Mucosa of descending colon (tissue), 3 donors: ENCODE results near the gene SPTBN1. TPM values are rescaled to one million over a fixed set of nuclear protein-coding genes. Genes with fewer than 3 reads are reported as not detected.
"Not testable (repeated sequence)": the region's sequence is repeated elsewhere in the genome, so short reads cannot be mapped to it uniquely, and the experiment has no call there.

Experiments used
- ATAC-seq: fragments of 200-7000 bp; cut with Tn5 transposase; one replicate; pipeline ENCODE4 v1.9.1; 2020; ENCODE audit warnings: mild to moderate bottlenecking, moderate library complexity
- DNase-seq, 3 donors: peaks; one replicate each; pipeline ENCODE4 v3.0.0-alpha.2; 2020
- H3K36me3 ChIP-seq: fragments of 200-600 bp; one replicate; pipeline ENCODE4 v1.8.0; 2021; ENCODE audit warnings: low read depth, mild to moderate bottlenecking
- H3K4me1 ChIP-seq: fragments of 200-600 bp; one replicate; pipeline ENCODE4 v1.8.0; 2021; ENCODE audit warnings: low read depth, mild to moderate bottlenecking
- H3K4me3 ChIP-seq: fragments of 200-600 bp; one replicate; pipeline ENCODE4 v1.8.0; 2021; ENCODE audit warnings: mild to moderate bottlenecking
- H3K9me3 ChIP-seq: fragments of 200-600 bp; one replicate; pipeline ENCODE4 v1.8.0; 2021; ENCODE audit warnings: mild to moderate bottlenecking
- intact Hi-C, 2 donors: fragments of 100-400 bp; cut with DNase I in 1 of 2; cut with micrococcal nuclease in 1 of 2; formaldehyde crosslinking; loops; one replicate each; pipeline versions ENCODE4 v1.11.0 to v1.11.1; 2022; cut with DNase I, micrococcal nuclease
- total RNA-seq, 3 donors: library from RNA; stranded (reverse); fragmentation: NEBNext Ultra II Directional in 2 of 3; extraction: Animal tissue kit (Norgen Biotek cat#: 25700) in 2 of 3; gene quantifications; one replicate each; pipeline versions ENCODE4 v1.2.1 to v1.2.4, GENCODE V29; 2021 to 2023
- TF ChIP-seq, protein P1 (sequence below): fragments of 200-600 bp; IDR thresholded peaks from one replicate; pipeline ENCODE4 v1.8.0; 2022; ENCODE audit warnings: antibody characterized with exemption, mild to moderate bottlenecking
- donor health status: DM: no; HTN: no; CAD: no; lungs with moderate emphysema.
- donor health status: DM: no; HTN: no; CAD: no.
- donor health status: DM: no; HTN: yes; CAD: no.

Gene SPTBN1
- total RNA-seq, 3 donors from 2014 or later, result 237 to 396 (median 392) TPM

GRCh38 chr2:54695378-54695777 is 239.3 kb downstream of the SPTBN1 start:
- DNase-seq, result no peak
- TF ChIP-seq, protein P1, sequence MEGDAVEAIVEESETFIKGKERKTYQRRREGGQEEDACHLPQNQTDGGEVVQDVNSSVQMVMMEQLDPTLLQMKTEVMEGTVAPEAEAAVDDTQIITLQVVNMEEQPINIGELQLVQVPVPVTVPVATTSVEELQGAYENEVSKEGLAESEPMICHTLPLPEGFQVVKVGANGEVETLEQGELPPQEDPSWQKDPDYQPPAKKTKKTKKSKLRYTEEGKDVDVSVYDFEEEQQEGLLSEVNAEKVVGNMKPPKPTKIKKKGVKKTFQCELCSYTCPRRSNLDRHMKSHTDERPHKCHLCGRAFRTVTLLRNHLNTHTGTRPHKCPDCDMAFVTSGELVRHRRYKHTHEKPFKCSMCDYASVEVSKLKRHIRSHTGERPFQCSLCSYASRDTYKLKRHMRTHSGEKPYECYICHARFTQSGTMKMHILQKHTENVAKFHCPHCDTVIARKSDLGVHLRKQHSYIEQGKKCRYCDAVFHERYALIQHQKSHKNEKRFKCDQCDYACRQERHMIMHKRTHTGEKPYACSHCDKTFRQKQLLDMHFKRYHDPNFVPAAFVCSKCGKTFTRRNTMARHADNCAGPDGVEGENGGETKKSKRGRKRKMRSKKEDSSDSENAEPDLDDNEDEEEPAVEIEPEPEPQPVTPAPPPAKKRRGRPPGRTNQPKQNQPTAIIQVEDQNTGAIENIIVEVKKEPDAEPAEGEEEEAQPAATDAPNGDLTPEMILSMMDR, result no peak
- H3K9me3 ChIP-seq, result no peaks in the 10 kb centered on the region
- no peaks in the 10 kb centered on the region for H3K36me3 ChIP-seq
- intact Hi-C loops, result no loop called here
- H3K4me1 ChIP-seq, result no peaks in the 10 kb centered on the region
- ATAC-seq, result no peak
- no peak overlapping the region for H3K4me3 ChIP-seq

DNA sequence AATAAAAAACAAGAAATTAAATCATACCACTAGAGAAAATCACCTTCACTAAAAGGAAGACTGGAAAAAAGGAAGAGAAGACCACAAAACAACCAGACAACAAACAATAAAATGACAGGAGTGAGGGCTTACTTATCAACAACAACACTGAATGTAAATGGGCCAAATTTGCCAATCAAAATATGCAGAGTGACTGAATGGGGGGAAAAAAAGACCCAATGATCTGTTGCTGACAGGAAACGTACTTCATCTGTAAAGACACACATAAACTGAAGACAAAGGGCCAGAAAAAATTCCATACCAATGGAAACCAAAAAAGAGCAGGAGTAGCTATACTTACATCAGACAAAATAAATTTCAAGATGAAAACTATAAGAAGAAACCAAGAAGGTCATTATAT is 241.8 kb downstream of the SPTBN1 start:
- H3K4me3 ChIP-seq, result no peak overlapping the region
- TF ChIP-seq, protein P1, result no peak
- DNase-seq (no peak), ATAC-seq (no peak)
- H3K36me3 ChIP-seq, result no peaks in the 10 kb centered on the region
- intact Hi-C loops, result no loop called here
- H3K4me1 ChIP-seq, result no peaks in the 10 kb centered on the region
- H3K9me3 ChIP-seq, result no peaks in the 10 kb centered on the region

- H3K9me3 ChIP-seq, H3K4me3 ChIP-seq, intact Hi-C loops, DNase-seq, H3K36me3 ChIP-seq, ATAC-seq, H3K4me1 ChIP-seq: not testable (repeated sequence)
These were observed 242.8 kb downstream of the SPTBN1 start for GRCh38 chr2:54698926-54699325.

DNA sequence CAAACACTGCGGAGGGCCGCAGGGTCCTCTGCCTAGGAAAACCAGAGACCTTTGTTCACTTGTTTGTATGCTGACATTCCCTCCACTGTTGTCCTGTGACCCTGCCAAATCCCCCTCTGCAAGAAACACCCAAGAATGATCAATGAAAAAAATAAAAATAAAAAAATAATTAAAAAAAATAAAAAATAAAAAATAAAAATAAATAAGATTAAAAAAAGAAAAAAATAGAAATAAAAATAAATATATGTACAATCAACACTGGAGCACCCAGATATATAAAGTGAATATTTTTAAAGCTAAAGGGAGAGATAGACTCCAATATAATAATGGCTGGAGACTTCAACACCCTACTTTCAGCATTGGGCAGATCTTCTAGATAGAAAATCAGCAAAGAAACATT is 243.5 kb downstream of the SPTBN1 start:
- ATAC-seq, result no peak
- TF ChIP-seq, protein P1, result no peak
- Histone ChIP-seq H3K36me3 (no peaks in the 10 kb centered on the region), H3K4me1 (no peaks in the 10 kb centered on the region), H3K4me3 (no peak overlapping the region), H3K9me3 (no peaks in the 10 kb centered on the region)
- no peak for DNase-seq
- intact Hi-C loops, result loop anchor here in 1 of 2 donors (10.0 kb wide), 1 partner anchor 175 kb away; no protein-coding TSS in a partner anchor

DNA sequence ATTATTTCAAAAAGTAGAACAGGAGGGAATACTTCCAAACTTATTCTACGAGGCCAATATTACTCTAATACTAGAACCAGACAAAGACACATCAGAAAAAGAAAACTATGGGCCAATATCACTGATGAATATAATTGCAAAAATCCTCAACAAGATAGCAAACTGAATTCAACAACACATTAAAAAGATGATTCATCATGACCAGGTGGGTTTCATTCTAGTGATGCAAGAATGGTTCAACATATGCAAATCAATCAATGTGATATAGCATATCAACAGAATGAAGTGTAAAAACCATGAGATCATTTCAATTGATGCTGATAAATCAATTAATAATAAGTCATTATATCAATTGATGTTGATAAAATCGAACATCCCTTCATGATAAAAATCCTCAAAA is 244.9 kb downstream of the SPTBN1 start:
- intact Hi-C loops, result loop anchor here in 1 of 2 donors (10.0 kb wide), 1 partner anchor 176 kb away; no protein-coding TSS in a partner anchor
- no peak overlapping the region for H3K4me3 ChIP-seq

DNA sequence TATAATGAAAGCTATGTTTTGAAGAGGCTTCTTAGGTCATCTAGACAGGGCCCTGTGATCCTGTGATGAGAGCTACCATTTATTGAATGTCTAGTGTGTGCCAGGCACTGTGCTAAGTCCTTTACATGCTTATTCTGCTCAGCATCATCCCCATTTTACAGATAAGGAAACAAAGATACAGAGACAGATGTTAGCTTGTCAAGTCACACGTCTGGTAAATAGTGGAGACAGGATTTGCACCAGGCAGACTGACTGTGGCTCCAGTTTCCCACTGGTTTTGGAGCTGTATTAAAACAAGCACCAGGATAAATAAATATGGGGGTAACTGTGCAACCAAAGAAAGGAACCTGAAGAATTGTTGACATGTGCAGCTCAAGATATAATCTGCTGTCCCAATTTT is 248.1 kb downstream of the SPTBN1 start:
- no peaks in the 10 kb centered on the region for H3K36me3 ChIP-seq
- DNase-seq (no peak), ATAC-seq (no peak)
- no peak overlapping the region for H3K4me3 ChIP-seq
- intact Hi-C loops, result loop anchor here in 1 of 2 donors (10.0 kb wide), 1 partner anchor 179 kb away; no protein-coding TSS in a partner anchor
- no peaks in the 10 kb centered on the region for H3K9me3 ChIP-seq
- TF ChIP-seq, protein P1, result no peak
- peaks cover 4% of the 10 kb centered on the region for H3K4me1 ChIP-seq

More for the DNA sequence above, 244.9 kb downstream of the SPTBN1 start:
- TF ChIP-seq, protein P1, result no peak
- DNase-seq, result no peak
- no peak for ATAC-seq
- no peaks in the 10 kb centered on the region for H3K9me3 ChIP-seq
- no peaks in the 10 kb centered on the region for H3K36me3 ChIP-seq
- no peaks in the 10 kb centered on the region for H3K4me1 ChIP-seq
